ENCODE results near the gene PRKG1.
"Not testable (repeated sequence)": the region's sequence is repeated elsewhere in the genome, so short reads cannot be mapped to it uniquely, and the experiment has no call there.

Gene PRKG1

GRCh38 chr10:51430506-51430905 lies 356.2 kb downstream of the PRKG1 start:
- TF ChIP-seq CTCF (conservative IDR thresholded peaks at IDR 0.05; ENCODE audit: low read length) = no peak
- no peak overlapping the region for H3K4me3 ChIP-seq (ENCODE audit: low read length)
- DNase-seq (ENCODE audit: low read depth) = peak; percentile 33

- H3K4me3 ChIP-seq (ENCODE audit: low read length) = no peak overlapping the region
- no peak for TF ChIP-seq CTCF (conservative IDR thresholded peaks at IDR 0.05; ENCODE audit: low read length)
- no peak for DNase-seq (ENCODE audit: low read depth)
Measured at GRCh38 chr10:51433949-51434475, 359.7 kb downstream of the PRKG1 start.

- TF ChIP-seq CTCF (conservative IDR thresholded peaks at IDR 0.05; ENCODE audit: low read length) = no peak
- no peak for DNase-seq (ENCODE audit: low read depth)
- H3K4me3 ChIP-seq (ENCODE audit: low read length) = no peak overlapping the region
Measured at GRCh38 chr10:51436805-51437204, 362.5 kb downstream of the PRKG1 start.

DNA sequence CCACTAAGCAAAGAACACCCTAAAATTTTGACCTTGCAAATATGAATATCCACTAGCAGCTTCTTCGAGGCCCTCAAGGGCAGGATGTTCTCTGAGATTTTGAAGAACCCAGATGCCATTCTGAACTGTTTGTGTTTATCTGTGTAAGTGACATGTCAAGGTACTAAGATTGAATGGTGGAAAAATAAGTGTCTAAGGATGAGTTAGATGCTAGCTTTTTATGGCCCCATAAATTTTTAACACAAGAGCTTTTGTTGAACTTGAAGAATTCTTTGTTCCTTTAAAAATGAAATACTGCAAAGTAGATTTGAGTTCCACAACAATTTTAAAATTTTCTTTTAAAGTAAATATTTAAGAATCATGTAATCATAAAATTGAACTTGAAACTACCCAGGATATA lies 365.4 kb downstream of the PRKG1 start:
- no peak for TF ChIP-seq CTCF (conservative IDR thresholded peaks at IDR 0.05; ENCODE audit: low read length)
- H3K4me3 ChIP-seq (ENCODE audit: low read length) = no peak overlapping the region
- no peak for DNase-seq (ENCODE audit: low read depth)

GRCh38 chr10:51445588-51445987 lies 371.3 kb downstream of the PRKG1 start:
- no peak overlapping the region for H3K4me3 ChIP-seq (ENCODE audit: low read length)
- no peak for TF ChIP-seq CTCF (conservative IDR thresholded peaks at IDR 0.05; ENCODE audit: low read length)
- DNase-seq (ENCODE audit: low read depth) = peak; percentile 18

GRCh38 chr10:51447119-51447518 lies 372.8 kb downstream of the PRKG1 start:
- no peak for DNase-seq (ENCODE audit: low read depth)
- TF ChIP-seq CTCF (conservative IDR thresholded peaks at IDR 0.05; ENCODE audit: low read length) = no peak
- H3K4me3 ChIP-seq (ENCODE audit: low read length) = no peak overlapping the region

- H3K4me3 ChIP-seq (ENCODE audit: low read length); DNase-seq (ENCODE audit: low read depth): not testable (repeated sequence)
Measured at GRCh38 chr10:51455762-51456161, 381.5 kb downstream of the PRKG1 start.

DNA sequence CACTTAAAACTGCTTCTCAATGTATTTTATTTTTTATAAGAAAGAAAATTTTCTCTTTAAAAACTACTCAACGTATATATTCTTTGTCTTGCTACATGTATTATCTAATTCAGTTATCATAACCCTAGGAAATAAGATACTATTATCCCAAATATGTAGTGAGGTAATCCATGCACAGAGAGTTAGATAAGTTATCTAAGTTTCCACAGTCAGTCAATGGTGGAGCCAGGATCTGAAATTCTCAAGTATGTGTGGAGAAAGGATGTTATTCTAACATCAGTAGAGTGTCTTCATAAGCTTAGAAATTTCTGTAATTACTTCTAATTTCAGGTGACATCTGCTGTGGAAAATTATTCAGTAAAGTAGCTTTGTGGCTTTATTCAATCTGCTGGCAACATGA lies 385.2 kb downstream of the PRKG1 start:
- no peak overlapping the region for H3K4me3 ChIP-seq (ENCODE audit: low read length)
- TF ChIP-seq CTCF (conservative IDR thresholded peaks at IDR 0.05; ENCODE audit: low read length) = no peak
- DNase-seq (ENCODE audit: low read depth) = no peak

Data from AG10803 (cell line).